IPS-18a (cell line): ENCODE measurements around the gene XIRP2.
"Not testable (repeated sequence)": the region's sequence is repeated elsewhere in the genome, so short reads cannot be mapped to it uniquely, and the experiment has no call there.

Experiments
- H3K27ac ChIP-seq: one replicate; pipeline ENCODE4 v1.5.1; 2013; ENCODE audit warnings: low read length
- H3K27me3 ChIP-seq: one replicate; pipeline ENCODE4 v1.6.1; 2013; ENCODE audit warnings: mild to moderate bottlenecking, low read length; ENCODE audit not compliant: control insufficient read depth, insufficient read depth
- H3K36me3 ChIP-seq: one replicate; pipeline ENCODE4 v1.6.1; 2013; ENCODE audit warnings: low read depth, low read length; ENCODE audit not compliant: control insufficient read depth
- H3K4me1 ChIP-seq: one replicate; pipeline ENCODE4 v1.6.1; 2013; ENCODE audit warnings: low read depth, low read length; ENCODE audit not compliant: control insufficient read depth
- H3K4me3 ChIP-seq: one replicate; pipeline ENCODE4 v1.5.1; 2013; ENCODE audit warnings: low read length
- H3K9ac ChIP-seq: one replicate; pipeline ENCODE4 v1.6.1; 2013; ENCODE audit warnings: mild to moderate bottlenecking, low read length, moderate library complexity
- H3K9me3 ChIP-seq: one replicate; pipeline ENCODE4 v1.6.1; 2013; ENCODE audit warnings: low read depth, low read length; ENCODE audit not compliant: control insufficient read depth

The XIRP2 gene

GRCh38 chr2:167054881-167055280 is 166.6 kb downstream of the XIRP2 start:
- Histone ChIP-seq H3K4me1 (no peaks in the 10 kb centered on the region), H3K36me3 (no peaks in the 10 kb centered on the region), H3K4me3 (no peak overlapping the region), H3K27ac (no peak overlapping the region), H3K9ac (no peak overlapping the region), H3K9me3 (no peaks in the 10 kb centered on the region), H3K27me3 (no peaks in the 10 kb centered on the region)

GRCh38 chr2:167057446-167057845 is 169.2 kb downstream of the XIRP2 start:
- no peak overlapping the region for H3K9ac ChIP-seq
- no peaks in the 10 kb centered on the region for H3K36me3 ChIP-seq
- H3K4me3 ChIP-seq, result no peak overlapping the region
- H3K4me1 ChIP-seq, result no peaks in the 10 kb centered on the region
- no peaks in the 10 kb centered on the region for H3K9me3 ChIP-seq
- no peaks in the 10 kb centered on the region for H3K27me3 ChIP-seq
- H3K27ac ChIP-seq, result no peak overlapping the region

GRCh38 chr2:167059173-167059572 is 170.9 kb downstream of the XIRP2 start:
- Histone ChIP-seq H3K9ac (no peak overlapping the region), H3K9me3 (no peaks in the 10 kb centered on the region), H3K4me1 (no peaks in the 10 kb centered on the region), H3K36me3 (no peaks in the 10 kb centered on the region), H3K27me3 (no peaks in the 10 kb centered on the region), H3K4me3 (no peak overlapping the region), H3K27ac (no peak overlapping the region)

GRCh38 chr2:167069855-167070254 is 181.6 kb downstream of the XIRP2 start:
- Histone ChIP-seq H3K4me3 (no peak overlapping the region), H3K9me3 (no peaks in the 10 kb centered on the region), H3K9ac (no peak overlapping the region)

GRCh38 chr2:167075708-167076107 is 187.4 kb downstream of the XIRP2 start:
- not testable (repeated sequence) for H3K4me3 ChIP-seq, H3K9me3 ChIP-seq, H3K27ac ChIP-seq, H3K9ac ChIP-seq, H3K27me3 ChIP-seq, H3K36me3 ChIP-seq, H3K4me1 ChIP-seq

More at GRCh38 chr2:167069855-167070254, 181.6 kb downstream of the XIRP2 start:
- H3K27me3 ChIP-seq, result no peaks in the 10 kb centered on the region
- H3K4me1 ChIP-seq, result no peaks in the 10 kb centered on the region
- H3K27ac ChIP-seq, result no peak overlapping the region
- H3K36me3 ChIP-seq, result no peaks in the 10 kb centered on the region

- H3K4me1 ChIP-seq, H3K27me3 ChIP-seq, H3K27ac ChIP-seq, H3K4me3 ChIP-seq, H3K9ac ChIP-seq, H3K9me3 ChIP-seq, H3K36me3 ChIP-seq: not testable (repeated sequence)
These were observed 210.7 kb downstream of the XIRP2 start for GRCh38 chr2:167098931-167099330.

- no peak overlapping the region for H3K27ac ChIP-seq
These were observed 212.2 kb downstream of the XIRP2 start for GRCh38 chr2:167100506-167100905.

GRCh38 chr2:167103028-167103756 is 214.9 kb downstream of the XIRP2 start:
- Histone ChIP-seq H3K27me3 (no peaks in the 10 kb centered on the region), H3K4me3 (no peak overlapping the region), H3K4me1 (no peaks in the 10 kb centered on the region), H3K9me3 (peaks cover 5% of the 10 kb centered on the region), H3K9ac (no peak overlapping the region), H3K36me3 (no peaks in the 10 kb centered on the region), H3K27ac (no peak overlapping the region)

More at GRCh38 chr2:167100506-167100905, 212.2 kb downstream of the XIRP2 start:
- Histone ChIP-seq H3K4me3 (no peak overlapping the region), H3K9me3 (peaks cover 3% of the 10 kb centered on the region), H3K27me3 (no peaks in the 10 kb centered on the region), H3K4me1 (no peaks in the 10 kb centered on the region), H3K36me3 (no peaks in the 10 kb centered on the region), H3K9ac (no peak overlapping the region)

GRCh38 chr2:167103757-167104133 is 215.5 kb downstream of the XIRP2 start:
- Histone ChIP-seq H3K9ac (no peak overlapping the region), H3K4me1 (no peaks in the 10 kb centered on the region), H3K27ac (no peak overlapping the region)

GRCh38 chr2:167104691-167105090 is 216.4 kb downstream of the XIRP2 start:
- no peak overlapping the region for H3K9ac ChIP-seq
- H3K4me1 ChIP-seq, result no peaks in the 10 kb centered on the region
- no peaks in the 10 kb centered on the region for H3K27me3 ChIP-seq
- H3K9me3 ChIP-seq, result peaks cover 5% of the 10 kb centered on the region
- H3K4me3 ChIP-seq, result no peak overlapping the region
- no peaks in the 10 kb centered on the region for H3K36me3 ChIP-seq
- H3K27ac ChIP-seq, result no peak overlapping the region

More at GRCh38 chr2:167103757-167104133, 215.5 kb downstream of the XIRP2 start:
- Histone ChIP-seq H3K4me3 (no peak overlapping the region), H3K36me3 (no peaks in the 10 kb centered on the region), H3K9me3 (peaks cover 5% of the 10 kb centered on the region), H3K27me3 (no peaks in the 10 kb centered on the region)

- not testable (repeated sequence) for H3K9ac ChIP-seq, H3K4me3 ChIP-seq, H3K9me3 ChIP-seq, H3K36me3 ChIP-seq, H3K4me1 ChIP-seq, H3K27me3 ChIP-seq, H3K27ac ChIP-seq
These were observed 221.4 kb downstream of the XIRP2 start for GRCh38 chr2:167109682-167110081.

GRCh38 chr2:167110345-167110744 is 222.1 kb downstream of the XIRP2 start:
- H3K27ac ChIP-seq, result no peak overlapping the region
- peaks cover 3% of the 10 kb centered on the region for H3K9me3 ChIP-seq
- H3K4me3 ChIP-seq, result no peak overlapping the region
- H3K9ac ChIP-seq, result no peak overlapping the region
- H3K36me3 ChIP-seq, result no peaks in the 10 kb centered on the region
- no peaks in the 10 kb centered on the region for H3K27me3 ChIP-seq
- no peaks in the 10 kb centered on the region for H3K4me1 ChIP-seq
